H1 (cell line): ENCODE data around the gene GLG1. TPM values are rescaled to one million over a fixed set of nuclear protein-coding genes. Genes with fewer than 3 reads are reported as not detected.

Source experiments
- CTCF ChIA-PET: fragments of 300-600 bp; sonication (Branson Sonifier 250); formaldehyde crosslinking; loops from one replicate; lab custom pipeline; 2021; ENCODE audit not compliant: partially characterized antibody; lab: Charles Lee
- POLR2A ChIA-PET: fragments of 300-600 bp; sonication (Branson Sonifier 250); formaldehyde crosslinking; loops from one replicate; lab custom pipeline; 2021; ENCODE audit warnings: inconsistent platforms; ENCODE audit not compliant: partially characterized antibody; lab: Charles Lee
- DNase-seq, 2 experiments: peaks; one replicate each; pipeline versions ENCODE4 v3.0.0 to v3.0.0-alpha.2; 2010 to 2022; ENCODE audit warnings: low spot score in 2 of 2, low read depth in 1 of 2, mixed read lengths in 1 of 2
- FAIRE-seq: peaks from 2 replicates; lab custom pipeline; 2011; peaks lifted over from hg19 to GRCh38; lab: Jason Lieb, UNC
- H2AFZ ChIP-seq: 2 replicates; pipeline ENCODE4 v1.8.1; 2012; ENCODE audit warnings: low read length, inconsistent platforms
- H2AK5ac ChIP-seq: 2 replicates; pipeline ENCODE4 v1.6.1; 2013; ENCODE audit warnings: low read depth, low read length
- H2BK120ac ChIP-seq: replicated peaks from 2 replicates; pipeline ENCODE3; 2013; ENCODE audit warnings: low read depth, low read length, inconsistent platforms
- H2BK12ac ChIP-seq: 2 replicates; pipeline ENCODE4 v1.6.1; 2013; ENCODE audit warnings: low read depth, low read length
- H2BK15ac ChIP-seq: 2 replicates; pipeline ENCODE4 v1.6.1; 2013; ENCODE audit warnings: low read length
- H2BK20ac ChIP-seq: 2 replicates; pipeline ENCODE4 v1.6.1; 2013; ENCODE audit warnings: low read length
- H2BK5ac ChIP-seq: 2 replicates; pipeline ENCODE4 v1.6.1; 2013; ENCODE audit warnings: low read depth, low read length
- H3K14ac ChIP-seq: 2 replicates; pipeline ENCODE4 v1.6.1; 2013; ENCODE audit warnings: inconsistent platforms; ENCODE audit not compliant: insufficient read length
- H3K18ac ChIP-seq: 2 replicates; pipeline ENCODE4 v1.6.1; 2013; ENCODE audit warnings: low read length; ENCODE audit errors: extremely low read depth
- H3K23ac ChIP-seq: 2 replicates; pipeline ENCODE4 v1.6.1; 2013; ENCODE audit warnings: inconsistent platforms; ENCODE audit not compliant: insufficient read length
- H3K23me2 ChIP-seq: 2 replicates; pipeline ENCODE4 v1.6.1; 2013; ENCODE audit warnings: low read depth, low read length
- H3K27ac ChIP-seq: 2 replicates; pipeline ENCODE4 v1.6.1; 2011; ENCODE audit warnings: low read depth, low read length, inconsistent platforms
- H3K27me3 ChIP-seq, 4 experiments: replicated peaks in 1 of 4; 1 replicate in 1 of 4; 2 replicates in 3 of 4; pipeline versions ENCODE4 v1.6.1 to v1.8.1; 2011 to 2013; ENCODE audit warnings: low read length in 3 of 4, mild to moderate bottlenecking in 3 of 4, inconsistent platforms in 2 of 4, mixed read lengths in 2 of 4, moderate library complexity in 1 of 4; ENCODE audit not compliant: control insufficient read depth in 3 of 4, insufficient read depth in 3 of 4; ENCODE audit errors: extremely low read depth in 1 of 4
- H3K36me3 ChIP-seq, 4 experiments: 2 replicates each; pipeline versions ENCODE4 v1.6.1 to v1.8.1; 2011 to 2013; ENCODE audit warnings: mild to moderate bottlenecking in 4 of 4, low read length in 3 of 4, moderate library complexity in 2 of 4, control low read depth in 1 of 4, inconsistent platforms in 1 of 4; ENCODE audit not compliant: insufficient read depth in 4 of 4, control insufficient read depth in 2 of 4
- H3K4ac ChIP-seq: replicated peaks from 2 replicates; pipeline ENCODE3; 2013; ENCODE audit warnings: low read length, low read depth, mixed read lengths, inconsistent platforms; ENCODE audit not compliant: insufficient read length
- H3K4me1 ChIP-seq, 4 experiments: replicated peaks in 1 of 4; 1 replicate in 1 of 4; 2 replicates in 3 of 4; pipeline versions ENCODE4 v1.6.1 to v1.8.1; 2011 to 2013; ENCODE audit warnings: low read length in 3 of 4, inconsistent platforms in 2 of 4, mixed read lengths in 1 of 4; ENCODE audit not compliant: insufficient read depth in 4 of 4, control insufficient read depth in 3 of 4
- H3K4me2 ChIP-seq, 2 experiments: 2 replicates each; pipeline versions ENCODE4 v1.6.1 to v1.8.1; 2011 to 2013; ENCODE audit warnings: low read depth in 2 of 2, low read length in 2 of 2, control low read depth in 1 of 2, inconsistent platforms in 1 of 2, mild to moderate bottlenecking in 1 of 2; ENCODE audit not compliant: insufficient read depth in 1 of 2
- H3K4me3 ChIP-seq, 4 experiments: fragments of 200-600, 300-600 bp in 1 of 4; sonication (generic), shearing (Covaris generic), sonication (Bioruptor Twin) in 1 of 4; 2 replicates each; pipeline versions ENCODE4 v1.5.1 to v1.8.1; 2011 to 2016; ENCODE audit warnings: low read length in 4 of 4, low read depth in 3 of 4, control low read depth in 2 of 4, inconsistent platforms in 2 of 4, mild to moderate bottlenecking in 2 of 4, mixed read lengths in 1 of 4, moderate library complexity in 1 of 4; ENCODE audit not compliant: insufficient read depth in 2 of 4; ENCODE audit errors: extremely low read depth in 1 of 4
- H3K56ac ChIP-seq: replicated peaks from 2 replicates; pipeline ENCODE3; 2013; ENCODE audit warnings: low read depth, mild to moderate bottlenecking, mixed read lengths, low read length, inconsistent platforms; ENCODE audit not compliant: insufficient read length
- H3K79me1 ChIP-seq: 2 replicates; pipeline ENCODE4 v1.6.1; 2013; ENCODE audit warnings: low read depth, low read length, control low read depth
- H3K79me2 ChIP-seq, 2 experiments: 2 replicates each; pipeline versions ENCODE4 v1.6.1 to v1.8.1; 2012 to 2013; ENCODE audit warnings: low read length in 2 of 2, mild to moderate bottlenecking in 2 of 2, inconsistent platforms in 1 of 2; ENCODE audit not compliant: insufficient read depth in 2 of 2, control insufficient read depth in 1 of 2
- H3K9ac ChIP-seq, 4 experiments: replicated peaks in 1 of 4; 1 replicate in 1 of 4; 2 replicates in 3 of 4; pipeline versions ENCODE4 v1.6.1 to v1.8.1; 2011 to 2013; ENCODE audit warnings: low read depth in 3 of 4, low read length in 3 of 4, control low read depth in 2 of 4, mild to moderate bottlenecking in 2 of 4, moderate library complexity in 2 of 4, inconsistent platforms in 1 of 4; ENCODE audit errors: extremely low read depth in 1 of 4
- H3K9me3 ChIP-seq, 2 experiments: 2 replicates each; pipeline versions ENCODE4 v1.6.1 to v1.8.1; 2012 to 2013; ENCODE audit warnings: mild to moderate bottlenecking in 2 of 2, moderate library complexity in 2 of 2, control low read depth in 1 of 2, inconsistent platforms in 1 of 2, low read depth in 1 of 2, low read length in 1 of 2, mixed read lengths in 1 of 2; ENCODE audit not compliant: insufficient read depth in 2 of 2
- H4K20me1 ChIP-seq, 2 experiments: replicated peaks in 1 of 2; 2 replicates each; pipeline versions ENCODE3 to v1.8.1; 2011 to 2013; ENCODE audit warnings: inconsistent platforms in 2 of 2, low read length in 2 of 2, mild to moderate bottlenecking in 1 of 2; ENCODE audit not compliant: insufficient read depth in 2 of 2, control insufficient read depth in 1 of 2
- H4K5ac ChIP-seq: 2 replicates; pipeline ENCODE4 v1.6.1; 2013; ENCODE audit warnings: low read length, low read depth, mixed read lengths, inconsistent platforms; ENCODE audit not compliant: insufficient read length
- H4K8ac ChIP-seq: 2 replicates; pipeline ENCODE4 v1.8.0; 2013; ENCODE audit warnings: mild to moderate bottlenecking, moderate library complexity, low read length, inconsistent platforms; ENCODE audit not compliant: insufficient read depth; ENCODE audit errors: extremely low read depth
- H4K91ac ChIP-seq: replicated peaks from 2 replicates; pipeline ENCODE3; 2013; ENCODE audit warnings: low read length, mixed read lengths, inconsistent platforms; ENCODE audit not compliant: insufficient read length
- CBX5 ChIP-seq: fragments of 300-800, 300-1000 bp; sonication (generic); IDR thresholded peaks from 2 replicates; pipeline ENCODE4 v1.7.1; 2016; ENCODE audit warnings: antibody characterized with exemption, low read length, low read depth
- CBX8 ChIP-seq: fragments of 300-800, 300-1000 bp; sonication (generic); IDR thresholded peaks from 2 replicates; pipeline ENCODE4 v1.7.1; 2016; ENCODE audit warnings: low read depth, low read length, borderline replicate concordance
- EP300 ChIP-seq, 2 experiments: IDR thresholded peaks; 1 replicate in 1 of 2; 2 replicates in 1 of 2; pipeline ENCODE4 v1.6.1; 2011 to 2012; ENCODE audit warnings: low read depth in 2 of 2, low read length in 2 of 2, mild to moderate bottlenecking in 2 of 2, borderline replicate concordance in 1 of 2, inconsistent platforms in 1 of 2, moderate library complexity in 1 of 2
- FOSL1 ChIP-seq: IDR thresholded peaks from 2 replicates; pipeline ENCODE4 v1.6.1; 2011; ENCODE audit warnings: mild to moderate bottlenecking, low read depth, low read length, moderate library complexity; ENCODE audit not compliant: insufficient read depth
- JUN ChIP-seq: IDR thresholded peaks from 2 replicates; pipeline ENCODE4 v1.6.1; 2011; ENCODE audit warnings: low read depth, mild to moderate bottlenecking, improper control_type of control experiment, low read length
- KDM5A ChIP-seq: fragments of 200-600 bp; IDR thresholded peaks from 2 replicates; pipeline ENCODE4 v1.7.1; 2012; ENCODE audit warnings: mild to moderate bottlenecking, low read length, inconsistent platforms, mixed read lengths
- NRF1 ChIP-seq: IDR thresholded peaks from 2 replicates; pipeline ENCODE4 v1.6.1; 2011; ENCODE audit warnings: mild to moderate bottlenecking, low read depth, low read length, improper control_type of control experiment
- PHF8 ChIP-seq: fragments of 200-600 bp; sonication (generic); conservative IDR thresholded peaks from 2 replicates; pipeline ENCODE4 v1.7.1; 2012; ENCODE audit warnings: low read depth, mild to moderate bottlenecking, inconsistent platforms, low read length, moderate library complexity
- TCF12 ChIP-seq: IDR thresholded peaks from 2 replicates; pipeline ENCODE4 v1.6.1; 2011; ENCODE audit warnings: low read depth, mild to moderate bottlenecking, low read length
- YY1 ChIP-seq: IDR thresholded peaks from 2 replicates; pipeline ENCODE4 v1.6.1; 2011; ENCODE audit warnings: low read depth, mild to moderate bottlenecking, low read length
- WGBS, 2 experiments: shearing (Covaris generic) in 1 of 2; methylation state at CpG; one replicate each; pipeline versions ENCODE4 v1.1.6 to v1.1.7; 2013 to 2015; ENCODE audit warnings: low lambda C conversion rate in 2 of 2, mixed read lengths in 2 of 2, inconsistent platforms in 1 of 2, low coverage in 1 of 2, missing lambda C conversion rate in 1 of 2; ENCODE audit not compliant: insufficient replicate concordance in 2 of 2, insufficient coverage in 1 of 2, insufficient read length in 1 of 2; ENCODE audit errors: extremely low coverage in 1 of 2, missing lambda C conversion rate in 1 of 2; 5-methylcytosine and 5-hydroxymethylcytosine counted together
- polyA plus RNA-seq, 7 experiments: library from polyadenylated mRNA; depleted of rRNA in 3 of 7; stranded (reverse) in 5 of 7; unstranded in 2 of 7; fragments of >200 nt in 5 of 7; fragments of 200-250 nt in 2 of 7; gene quantifications; 1 replicate in 5 of 7; 2 replicates in 1 of 7; 4 replicates in 1 of 7; pipeline versions ENCODE4 v1.2.1 to v1.2.3, GENCODE V29; 2011 to 2013; ENCODE audit warnings: missing spikeins in 2 of 7, mixed read lengths in 2 of 7
- total RNA-seq: library from RNA; stranded (reverse); fragmentation: NEBNext Ultra II Directional; extraction: Animal tissue kit (Norgen Biotek cat#: 25700); gene quantifications from 2 replicates; pipeline ENCODE4 v1.2.1, GENCODE V29; 2021

The GLG1 gene
- total and polyA plus RNA-seq, 2 of the 8 experiments (the other 6 are each of a cell fraction or from before 2014, with no cell fraction given): 53.4 to 139 TPM

DNA sequence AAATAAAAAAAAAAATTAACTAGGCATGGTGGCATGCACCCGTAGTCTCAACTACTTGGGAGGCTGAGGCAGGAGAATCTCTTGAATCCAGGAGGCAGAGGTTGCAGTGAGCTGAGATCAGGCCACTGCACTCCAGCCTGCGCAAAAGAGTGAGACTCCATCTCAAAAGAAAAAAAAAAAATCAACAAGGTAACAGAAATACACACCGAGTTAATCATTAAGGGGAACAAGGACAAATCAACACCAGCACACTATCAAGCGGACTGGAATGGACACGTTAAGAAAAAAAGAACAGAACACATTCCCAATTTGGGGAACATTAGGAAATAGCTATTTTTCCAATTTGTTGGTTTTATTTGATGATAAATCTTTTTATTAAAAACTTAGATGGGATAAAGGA is 28.4 kb upstream of the GLG1 start:
- Histone ChIP-seq H3K79me1 (no peaks in the 10 kb centered on the region; the same call in 1 of the 2 replicates), H2BK20ac (no peak overlapping the region), H2BK12ac (no peak overlapping the region), H3K23ac (no peak overlapping the region), H3K27me3 (no peaks in the 10 kb centered on the region), H3K36me3 (peaks cover 25 to 94% (median 63%) of the 10 kb centered on the region in 4 experiments), H3K4ac (no peak overlapping the region), H3K27ac (no peak overlapping the region), H3K56ac (no peak overlapping the region), H3K79me2 (no peaks in the 10 kb centered on the region), H2AFZ (no peak overlapping the region), H3K14ac (no peak overlapping the region), H3K18ac (no peak overlapping the region), H4K8ac (no peak overlapping the region), H2BK120ac (no peak overlapping the region), H3K4me1 (no peaks in the 10 kb centered on the region), H3K9me3 (no peaks in the 10 kb centered on the region), H2AK5ac (no peak overlapping the region), H4K20me1 (peaks cover 2 to 8% of the 10 kb centered on the region in 2 experiments), H3K9ac (no peak overlapping the region), H3K4me3 (no peak overlapping the region), H3K4me2 (no peak overlapping the region), H4K91ac (no peak overlapping the region), H4K5ac (no peak overlapping the region), H3K23me2 (no peaks in the 10 kb centered on the region), H2BK15ac (no peak overlapping the region), H2BK5ac (no peak overlapping the region)
- POLR2A ChIA-PET: interaction anchor here (0.6 to 1.2 kb wide), 3 partner anchors 10 to 85 kb away, joined by 3 read pairs; no protein-coding TSS in a partner anchor
- TF ChIP-seq CBX8 (no peak), KDM5A (no peak), EP300 (IDR thresholded peaks at IDR 0.05; ENCODE audit: borderline replicate concordance in 1 of 2, low read depth in 2 of 2, low read length in 2 of 2) (no peak), CBX5 (no peak), NRF1 (no peak), FOSL1 (no peak), JUN (no peak), PHF8 (no peak), TCF12 (no peak), YY1 (no peak)
- FAIRE-seq (no peak), DNase-seq (no peak)
- 98% methylated on average over 5 of the region's 5 CpGs; no CpG with 5 or more reads in 1 of the 2 experiments for WGBS, 2 experiments
- CTCF ChIA-PET: interaction anchor here (0.6 to 1.1 kb wide), 3 partner anchors 10 to 41 kb away, joined by 3 to 4 read pairs (median 3); no protein-coding TSS in a partner anchor
